Measurements from ENCODE around the gene ONECUT3.

ONECUT3 gene

GRCh38 chr19:1776606-1777147 is 23.4 kb downstream of the ONECUT3 start:
- Mint-ChIP-seq H3K4me3 (no peak overlapping the region), H3K9me3 (peaks cover 21% of the 10 kb centered on the region), H3K27ac (no peak overlapping the region), H3K27me3 (ENCODE audit: low read depth) (peaks cover 95% of the 10 kb centered on the region), H3K36me3 (ENCODE audit: low read depth) (no peaks in the 10 kb centered on the region), H3K4me1 (peaks cover 6% of the 10 kb centered on the region)
- TF ChIP-seq, protein P1, sequence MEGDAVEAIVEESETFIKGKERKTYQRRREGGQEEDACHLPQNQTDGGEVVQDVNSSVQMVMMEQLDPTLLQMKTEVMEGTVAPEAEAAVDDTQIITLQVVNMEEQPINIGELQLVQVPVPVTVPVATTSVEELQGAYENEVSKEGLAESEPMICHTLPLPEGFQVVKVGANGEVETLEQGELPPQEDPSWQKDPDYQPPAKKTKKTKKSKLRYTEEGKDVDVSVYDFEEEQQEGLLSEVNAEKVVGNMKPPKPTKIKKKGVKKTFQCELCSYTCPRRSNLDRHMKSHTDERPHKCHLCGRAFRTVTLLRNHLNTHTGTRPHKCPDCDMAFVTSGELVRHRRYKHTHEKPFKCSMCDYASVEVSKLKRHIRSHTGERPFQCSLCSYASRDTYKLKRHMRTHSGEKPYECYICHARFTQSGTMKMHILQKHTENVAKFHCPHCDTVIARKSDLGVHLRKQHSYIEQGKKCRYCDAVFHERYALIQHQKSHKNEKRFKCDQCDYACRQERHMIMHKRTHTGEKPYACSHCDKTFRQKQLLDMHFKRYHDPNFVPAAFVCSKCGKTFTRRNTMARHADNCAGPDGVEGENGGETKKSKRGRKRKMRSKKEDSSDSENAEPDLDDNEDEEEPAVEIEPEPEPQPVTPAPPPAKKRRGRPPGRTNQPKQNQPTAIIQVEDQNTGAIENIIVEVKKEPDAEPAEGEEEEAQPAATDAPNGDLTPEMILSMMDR (IDR thresholded peaks at IDR 0.05; ENCODE audit: unreplicated experiment in 3 of 3): no peak

DNA sequence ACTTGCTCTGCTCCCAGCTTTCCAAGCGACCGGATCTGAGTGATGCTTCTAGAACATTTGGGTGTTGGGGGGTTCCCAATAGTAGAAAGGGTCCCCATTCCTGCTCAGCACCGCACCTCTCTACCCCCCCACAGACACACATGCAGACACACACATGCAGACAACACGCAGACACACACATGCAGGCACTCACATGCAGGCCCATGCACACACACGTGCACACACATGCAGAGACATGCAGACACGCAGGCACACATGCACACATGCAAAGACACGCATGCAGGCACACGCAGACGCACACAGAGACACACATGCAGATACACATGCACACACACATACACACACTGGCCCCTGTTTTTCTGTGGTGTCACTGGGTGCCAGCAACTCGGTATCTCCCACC is 23.8 kb downstream of the ONECUT3 start:
- TF ChIP-seq, protein P1 (IDR thresholded peaks at IDR 0.05; ENCODE audit: unreplicated experiment in 3 of 3): no peak

DNA sequence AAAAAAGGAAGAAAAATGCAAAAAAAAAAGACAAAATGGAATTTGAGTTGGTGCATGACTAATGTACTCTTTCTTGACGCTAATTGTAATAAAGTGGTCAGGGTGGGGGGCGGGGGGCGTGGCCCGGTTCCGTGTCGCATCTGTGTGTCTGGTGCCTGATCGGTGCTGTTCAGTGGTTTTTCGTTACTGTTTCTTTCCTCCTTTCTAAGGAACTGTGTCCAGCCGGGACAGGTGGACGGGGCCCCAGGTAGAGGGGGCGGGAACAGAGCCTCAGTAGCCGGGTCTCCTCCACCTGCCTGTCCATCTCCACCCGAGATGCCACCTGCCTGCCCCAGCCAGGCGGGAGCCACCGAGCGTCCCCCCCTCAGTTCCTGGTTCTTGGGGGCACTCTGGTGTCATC is 26.3 kb downstream of the ONECUT3 start:
- Mint-ChIP-seq H3K4me1 (peaks cover 10% of the 10 kb centered on the region), H3K36me3 (ENCODE audit: low read depth) (no peaks in the 10 kb centered on the region), H3K27me3 (ENCODE audit: low read depth) (peaks cover 93% of the 10 kb centered on the region), H3K4me3 (no peak overlapping the region), H3K27ac (no peak overlapping the region), H3K9me3 (peaks cover 20% of the 10 kb centered on the region)
- TF ChIP-seq, protein P1 (IDR thresholded peaks at IDR 0.05; ENCODE audit: unreplicated experiment in 3 of 3): no peak

More for the DNA sequence above, 23.8 kb downstream of the ONECUT3 start:
- H3K4me1 Mint-ChIP-seq: peaks cover 6% of the 10 kb centered on the region
- H3K27ac Mint-ChIP-seq: no peak overlapping the region
- H3K36me3 Mint-ChIP-seq (ENCODE audit: low read depth): no peaks in the 10 kb centered on the region
- peaks cover 21% of the 10 kb centered on the region for H3K9me3 Mint-ChIP-seq
- peaks cover 98% of the 10 kb centered on the region for H3K27me3 Mint-ChIP-seq (ENCODE audit: low read depth)
- H3K4me3 Mint-ChIP-seq: peak overlapping the region in 2 of 3 experiments; percentile 42 to 49

DNA sequence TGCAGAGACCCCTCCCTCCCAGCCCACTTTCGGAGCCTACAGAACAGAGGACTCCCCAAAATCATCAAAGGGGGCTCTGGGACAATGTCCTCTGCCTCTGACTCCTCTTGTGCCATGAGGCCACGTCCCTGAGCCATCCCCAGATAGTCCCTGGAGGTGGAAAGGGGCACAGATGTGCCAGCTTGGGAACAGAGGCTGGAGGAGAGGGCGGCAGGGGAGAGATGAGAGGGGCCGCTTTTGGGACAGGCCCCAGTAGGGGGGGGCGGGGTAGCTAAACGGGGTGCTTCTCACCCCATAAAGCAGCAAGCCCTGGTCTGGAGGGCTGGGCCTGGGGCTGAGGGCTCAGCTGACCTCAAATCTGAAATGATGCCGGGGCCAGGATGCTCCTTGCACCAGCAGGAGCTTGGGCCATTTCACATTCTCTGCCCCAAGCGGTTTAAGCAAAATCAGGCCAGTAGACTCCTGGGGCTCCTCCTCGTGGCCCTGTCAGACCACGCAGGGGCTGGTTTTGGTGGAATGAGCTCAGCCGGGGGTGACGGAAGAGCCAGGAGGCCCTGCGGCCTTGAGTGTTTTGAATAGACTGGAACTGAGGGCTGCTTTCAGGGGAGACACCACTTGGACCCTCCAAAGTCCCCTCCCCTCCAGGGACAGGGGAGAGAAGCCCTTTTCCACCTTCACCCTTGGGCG is 27.1 kb downstream of the ONECUT3 start:
- H3K36me3 Mint-ChIP-seq (ENCODE audit: low read depth): no peaks in the 10 kb centered on the region
- H3K9me3 Mint-ChIP-seq: peaks cover 20% of the 10 kb centered on the region
- TF ChIP-seq, protein P1 (IDR thresholded peaks at IDR 0.05; ENCODE audit: unreplicated experiment in 3 of 3): no peak
- peaks cover 10% of the 10 kb centered on the region for H3K4me1 Mint-ChIP-seq
- no peak overlapping the region for H3K27ac Mint-ChIP-seq
- H3K27me3 Mint-ChIP-seq (ENCODE audit: low read depth): peaks cover 91% of the 10 kb centered on the region
- no peak overlapping the region for H3K4me3 Mint-ChIP-seq

DNA sequence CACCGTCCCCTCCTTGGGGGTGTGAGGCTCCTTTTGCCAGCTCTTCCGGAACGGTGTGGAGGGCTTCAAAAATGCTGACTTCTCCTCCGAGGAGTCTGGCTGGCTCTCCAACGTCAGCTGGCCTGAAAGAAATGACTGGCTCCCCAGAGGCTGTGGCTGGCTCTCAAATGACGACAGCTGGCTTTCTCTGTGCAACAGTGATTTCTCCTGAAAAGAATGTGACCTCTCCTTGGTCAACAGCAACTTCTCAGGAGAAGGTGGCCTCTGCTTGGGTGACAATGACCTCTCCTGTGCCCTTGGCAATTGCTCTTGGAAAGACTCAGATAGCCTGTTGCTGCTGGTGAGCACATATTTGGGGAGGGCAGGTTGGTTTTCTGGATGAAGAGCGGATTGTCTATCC is 29.2 kb downstream of the ONECUT3 start:
- H3K4me1 Mint-ChIP-seq: peaks cover 10% of the 10 kb centered on the region
- no peak overlapping the region for H3K4me3 Mint-ChIP-seq
- peaks cover 15% of the 10 kb centered on the region for H3K9me3 Mint-ChIP-seq
- TF ChIP-seq, protein P1 (IDR thresholded peaks at IDR 0.05; ENCODE audit: unreplicated experiment in 3 of 3): no peak
- H3K36me3 Mint-ChIP-seq (ENCODE audit: low read depth): no peaks in the 10 kb centered on the region
- H3K27me3 Mint-ChIP-seq (ENCODE audit: low read depth): peaks cover 87% of the 10 kb centered on the region
- no peak overlapping the region for H3K27ac Mint-ChIP-seq

GRCh38 chr19:1783354-1783753 is 30.0 kb downstream of the ONECUT3 start:
- Mint-ChIP-seq H3K36me3 (ENCODE audit: low read depth) (no peaks in the 10 kb centered on the region), H3K27ac (no peak overlapping the region), H3K4me1 (peaks cover 10% of the 10 kb centered on the region), H3K9me3 (peaks cover 15% of the 10 kb centered on the region), H3K27me3 (ENCODE audit: low read depth) (peaks cover 86% of the 10 kb centered on the region), H3K4me3 (no peak overlapping the region)
- TF ChIP-seq, protein P1 (IDR thresholded peaks at IDR 0.05; ENCODE audit: unreplicated experiment in 3 of 3): no peak
